Ovary (tissue), 3 donors: ENCODE results near the gene CRYL1.

Experiments used
- CTCF ChIP-seq, 3 donors: fragments of 450-650 bp in 2 of 3; fragments of 200-600 bp in 1 of 3; IDR thresholded peaks; one replicate each; pipeline versions ENCODE4 v1.5.1 to v1.8.0; 2016 to 2022; ENCODE audit warnings: antibody characterized with exemption in 3 of 3, mild to moderate bottlenecking in 1 of 3
- EP300 ChIP-seq: sonication (generic); formaldehyde crosslinking; IDR thresholded peaks from one replicate; pipeline ENCODE4 v1.6.1; 2017; ENCODE audit warnings: antibody characterized with exemption
- POLR2A ChIP-seq: fragments of 450-650 bp; IDR thresholded peaks from one replicate; pipeline ENCODE4 v1.6.1; 2017; ENCODE audit warnings: antibody characterized with exemption, mild to moderate bottlenecking, moderate library complexity
- donor health status: DM: no; HTN: no; CAD: no.

- no peak for TF ChIP-seq CTCF (IDR thresholded peaks at IDR 0.05)
- no peak for TF ChIP-seq POLR2A
- TF ChIP-seq EP300 = no peak
Measured at GRCh38 chr13:20446900-20447299, 78.8 kb downstream of the CRYL1 start.
